ENCODE results near the gene CCT6B. TPM values are rescaled to one million over a fixed set of nuclear protein-coding genes. Genes with fewer than 3 reads are reported as not detected.
A peak's percentile ranks its signal among the peaks of the same experiment; 100 is the strongest.
"Not testable (repeated sequence)": the region's sequence is repeated elsewhere in the genome, so short reads cannot be mapped to it uniquely, and the experiment has no call there.

Gene CCT6B
- total and polyA plus RNA-seq, 9 of the 15 experiments (the other 6 are each of a cell fraction or from before 2014, with no cell fraction given) = 0.25 to 0.91 (median 0.58) TPM

DNA sequence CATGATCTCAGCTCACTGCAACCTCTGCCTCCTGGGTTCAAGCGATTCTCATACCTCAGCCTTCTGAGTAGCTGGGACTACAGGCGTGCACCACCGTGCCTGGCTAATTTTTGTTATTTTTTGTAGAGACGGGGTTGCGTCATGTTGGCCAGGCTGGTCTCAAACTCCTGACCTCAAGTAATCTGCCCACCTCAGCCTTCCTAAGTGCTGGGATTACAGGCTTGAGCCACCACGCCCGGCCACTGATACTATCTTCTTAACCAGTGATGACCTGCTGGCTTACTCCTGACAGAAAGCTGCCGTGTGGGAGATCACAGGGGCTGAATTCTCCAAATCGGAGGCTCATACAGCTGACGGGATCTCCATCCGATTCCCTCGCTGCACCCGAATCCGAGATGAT lies 39.7 kb upstream of the CCT6B start (continued):
- TF ChIP-seq, protein P1, sequence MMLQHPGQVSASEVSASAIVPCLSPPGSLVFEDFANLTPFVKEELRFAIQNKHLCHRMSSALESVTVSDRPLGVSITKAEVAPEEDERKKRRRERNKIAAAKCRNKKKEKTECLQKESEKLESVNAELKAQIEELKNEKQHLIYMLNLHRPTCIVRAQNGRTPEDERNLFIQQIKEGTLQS (IDR thresholded peaks at IDR 0.05) = peak; percentile 68
- TF ChIP-seq, protein P1 (CRISPR knock-in tag; conservative IDR thresholded peaks at IDR 0.05) = not testable (repeated sequence)
- peak; percentile 88 for TF ChIP-seq CEBPB (tag; IDR thresholded peaks at IDR 0.05)
- TF ChIP-seq CBFA2T2 (conservative IDR thresholded peaks at IDR 0.05) = peak; percentile 21; the same call in 1 of the 2 replicates
- TF ChIP-seq JUND (IDR thresholded peaks at IDR 0.05; ENCODE audit: borderline replicate concordance, low read depth, low read length) = peak; percentile 41; the same call in 1 of the 2 replicates
- TF ChIP-seq JUND (tag; IDR thresholded peaks at IDR 0.05; ENCODE audit: borderline replicate concordance, low read depth, low read length) = not testable (repeated sequence)

DNA sequence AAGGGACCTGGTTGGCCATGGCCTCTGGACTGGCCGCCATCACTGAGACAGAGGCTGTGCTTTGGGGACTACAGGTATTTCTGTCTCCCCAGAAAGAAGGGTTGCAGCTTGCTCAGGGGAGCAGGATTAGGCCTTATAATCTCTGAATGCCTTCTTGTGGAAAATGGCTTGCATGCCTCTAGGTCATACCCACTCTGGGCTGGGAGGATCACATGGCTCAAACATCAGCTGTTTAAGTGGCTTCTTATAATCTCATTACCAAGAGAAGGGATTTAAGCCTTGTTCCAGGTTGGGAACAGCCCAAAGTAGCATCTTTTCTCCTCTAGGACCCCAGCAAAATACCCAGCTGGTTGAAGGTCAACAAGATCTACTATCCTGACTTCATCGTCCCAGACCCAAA lies 38.2 kb upstream of the CCT6B start:
- in situ Hi-C loops (cut with MboI) (loop anchor here (5.0 kb wide), 2 partner anchors 93 to 123 kb away; partner anchors contain the start of gene FNDC8), intact Hi-C loops (cut with micrococcal nuclease) (loop anchor here (5.0 kb wide), 1 partner anchor 88 kb away; no protein-coding TSS in a partner anchor)
- ChIA-PET CTCF (ENCODE audit: low intra/inter-chr PET ratio) (interaction anchor here (1.4 to 2.9 kb wide), 2 partner anchors 90 to 120 kb away, joined by 5 to 49 read pairs; partner anchors contain the start of genes FNDC8 and RAD51D), POLR2A (interaction anchor here (0.8 to 2.7 kb wide), 7 partner anchors 9 to 142 kb away, joined by 3 to 8 read pairs (median 4); partner anchors contain the start of genes LIG3 and RAD51D)
- Histone ChIP-seq H3K9me1 (ENCODE audit: control insufficient read depth, insufficient read depth, low read length) (no peaks in the 10 kb centered on the region), H3K27me3 (ENCODE audit: control insufficient read depth in 2 of 2, insufficient read depth in 2 of 2, low read length in 2 of 2) (no peaks in the 10 kb centered on the region), H3K4me3 (no peak overlapping the region), H4K20me1 (replicated peaks; ENCODE audit: control insufficient read depth, insufficient read depth, low read length) (no peaks in the 10 kb centered on the region; the same call in 1 of the 2 replicates), H3K36me3 (ENCODE audit: control insufficient read depth, insufficient read depth, low read length) (peaks cover 96% of the 10 kb centered on the region), H2AFZ (ENCODE audit: low read depth, low read length) (no peak overlapping the region), H3K4me1 (replicated peaks in 1 of 2; ENCODE audit: control insufficient read depth in 2 of 2, insufficient read depth in 2 of 2, low read length in 2 of 2) (peaks cover 3 to 11% of the 10 kb centered on the region in 2 experiments; a peak in 3 of 5 replicates), H3K9ac (ENCODE audit: insufficient read depth in 1 of 2, low read depth in 2 of 2, low read length in 2 of 2) (peak overlapping the region in 1 of 2 experiments; percentile 11; a peak in 1 of 4 replicates), H3K4me2 (ENCODE audit: insufficient read depth, low read length) (no peak overlapping the region), H3K9me3 (replicated peaks; ENCODE audit: control insufficient read depth, insufficient read depth, low read depth, low read length) (no peaks in the 10 kb centered on the region), H3K79me2 (ENCODE audit: control insufficient read depth, insufficient read depth, low read length) (no peaks in the 10 kb centered on the region), H3K27ac (ENCODE audit: extremely low read depth, low read depth, low read length) (no peak overlapping the region)
- FAIRE-seq (no peak), ATAC-seq (no peak), DNase-seq (ENCODE audit: extremely low read depth in 1 of 4, low spot score in 3 of 4) (no peak)
- BruUV-seq (replicated peaks) = no TSS peak
- TF ChIP-seq CHD2 (IDR thresholded peaks at IDR 0.05; ENCODE audit: low read depth, low read length) = no peak
- no peak for TF ChIP-seq ZNF133 (CRISPR knock-in tag; IDR thresholded peaks at IDR 0.05)
- no peak for TF ChIP-seq ZC3H11A (IDR thresholded peaks at IDR 0.05; ENCODE audit: low read depth, low read length)
- WGBS (ENCODE audit: insufficient coverage, low coverage, missing lambda C conversion rate) = 92% methylated on average over 2 of the region's 2 CpGs
